HEK293T (cell line): ENCODE measurements around the gene BMP7.

ENCODE experiments used
- ARNT ChIP-seq: fragments of 450-650 bp; IDR thresholded peaks from 2 replicates; pipeline ENCODE4 v1.6.1; 2017; ENCODE audit warnings: mild to moderate bottlenecking
- CTBP1 ChIP-seq: fragments of 450-650 bp; IDR thresholded peaks from 2 replicates; pipeline ENCODE4 v1.6.1; 2016; ENCODE audit warnings: borderline replicate concordance
- FOXA1 ChIP-seq: fragments of 450-650 bp; IDR thresholded peaks from 2 replicates; pipeline ENCODE4 v1.6.1; 2016; ENCODE audit warnings: mild to moderate bottlenecking
- FOXM1 ChIP-seq: fragments of 450-650 bp; IDR thresholded peaks from 2 replicates; pipeline ENCODE4 v1.6.1; 2017; ENCODE audit warnings: mild to moderate bottlenecking, borderline replicate concordance
- SP1 ChIP-seq: fragments of 450-650 bp; IDR thresholded peaks from 2 replicates; pipeline ENCODE4 v1.6.1; 2017
- SUZ12 ChIP-seq: fragments of 450-650 bp; IDR thresholded peaks from 2 replicates; pipeline ENCODE4 v1.6.1; 2016; ENCODE audit warnings: mild to moderate bottlenecking

DNA sequence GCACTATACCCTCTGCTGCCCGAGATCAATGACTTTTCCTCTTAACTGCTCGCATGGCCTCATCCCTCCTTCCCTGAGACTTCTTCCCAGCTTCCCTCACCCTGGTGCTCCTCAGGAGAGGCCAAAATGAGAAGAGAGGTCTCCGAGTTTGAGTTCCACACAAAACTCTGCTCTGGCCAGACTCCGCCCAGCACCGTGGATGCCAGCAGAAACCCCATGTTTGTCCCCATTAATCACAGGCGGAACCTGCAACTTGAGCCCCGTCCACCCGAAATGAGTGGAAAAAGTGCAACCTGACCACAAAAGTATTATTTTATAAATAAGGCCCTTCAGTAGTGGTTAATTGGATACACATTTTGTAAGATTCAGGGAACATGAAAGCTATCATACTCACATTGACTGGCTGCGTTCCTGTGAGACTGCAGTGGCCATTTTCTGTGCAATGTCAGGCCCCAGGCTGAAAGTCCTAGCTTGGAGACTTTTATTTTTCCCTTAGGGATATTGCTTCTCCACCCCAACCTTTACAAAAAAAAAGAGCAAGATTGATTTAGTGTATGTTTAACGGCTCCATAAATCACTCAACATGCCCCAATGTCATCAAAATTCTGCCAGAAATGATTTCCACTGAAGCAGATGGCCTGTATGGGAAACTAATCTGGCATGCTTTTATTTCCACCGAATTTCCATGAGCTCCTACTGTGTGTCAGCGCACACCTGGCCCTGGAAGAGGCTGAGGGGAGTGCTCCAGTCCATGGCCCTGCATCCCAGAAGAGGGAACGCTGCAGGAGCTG lies 134.6 kb downstream of the BMP7 start:
- TF ChIP-seq SUZ12 = no peak
- no peak for TF ChIP-seq FOXA1
- no peak for TF ChIP-seq FOXM1
- TF ChIP-seq ARNT = no peak
- TF ChIP-seq CTBP1 = no peak
- TF ChIP-seq SP1 = no peak
